ENCODE data around the gene MSRB1. TPM values are rescaled to one million over a fixed set of nuclear protein-coding genes. Genes with fewer than 3 reads are reported as not detected.

Gene MSRB1
- total and polyA plus RNA-seq, 2 of the 13 experiments (the other 11 are each of a cell fraction or from before 2014, with no cell fraction given) = 32.1 to 75.4 TPM

GRCh38 chr16:1971796-1972489 is 28.9 kb upstream of the MSRB1 start, which contains the start of gene TBL3 (continued):
- TF ChIP-seq PBX3 (CRISPR knock-in tag; IDR thresholded peaks at IDR 0.05; ENCODE audit: borderline replicate concordance) (no peak), GATA4 (IDR thresholded peaks at IDR 0.05; ENCODE audit: borderline replicate concordance, low read depth) (no peak; the same call in 1 of the 2 replicates), ZNF616 (CRISPR knock-in tag; IDR thresholded peaks at IDR 0.05; ENCODE audit: low read depth) (no peak), RFX5 (IDR thresholded peaks at IDR 0.05; ENCODE audit: low read depth, low read length) (peak; percentile 64), ZMAT3 (CRISPR knock-in tag; conservative IDR thresholded peaks at IDR 0.05) (peak; percentile 93), KLF13 (CRISPR knock-in tag; IDR thresholded peaks at IDR 0.05) (peak; percentile 52; the same call in 1 of the 2 replicates), ZNF841 (CRISPR knock-in tag; IDR thresholded peaks at IDR 0.05; ENCODE audit: borderline replicate concordance) (no peak), CSRNP1 (CRISPR knock-in tag; IDR thresholded peaks at IDR 0.05) (no peak; the same call in 1 of the 2 replicates), ZKSCAN8 (CRISPR knock-in tag; IDR thresholded peaks at IDR 0.05; ENCODE audit: borderline replicate concordance) (peak; percentile 98), ZFP41 (CRISPR knock-in tag; IDR thresholded peaks at IDR 0.05; ENCODE audit: borderline replicate concordance) (no peak), ZNF724P (CRISPR knock-in tag; IDR thresholded peaks at IDR 0.05; ENCODE audit: borderline replicate concordance) (0 out of 2 replicates have a peak, but pooled peaks have one; percentile 26), SYNCRIP (IDR thresholded peaks at IDR 0.05; ENCODE audit: insufficient read depth, low read depth, low read length) (no peak), SATB2 (CRISPR knock-in tag; IDR thresholded peaks at IDR 0.05) (peak; percentile 80)
- TF ChIP-seq, protein P1, sequence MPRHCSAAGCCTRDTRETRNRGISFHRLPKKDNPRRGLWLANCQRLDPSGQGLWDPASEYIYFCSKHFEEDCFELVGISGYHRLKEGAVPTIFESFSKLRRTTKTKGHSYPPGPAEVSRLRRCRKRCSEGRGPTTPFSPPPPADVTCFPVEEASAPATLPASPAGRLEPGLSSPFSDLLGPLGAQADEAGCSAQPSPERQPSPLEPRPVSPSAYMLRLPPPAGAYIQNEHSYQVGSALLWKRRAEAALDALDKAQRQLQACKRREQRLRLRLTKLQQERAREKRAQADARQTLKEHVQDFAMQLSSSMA (CRISPR knock-in tag; IDR thresholded peaks at IDR 0.05) = peak; percentile 94
- TF ChIP-seq, protein P2, sequence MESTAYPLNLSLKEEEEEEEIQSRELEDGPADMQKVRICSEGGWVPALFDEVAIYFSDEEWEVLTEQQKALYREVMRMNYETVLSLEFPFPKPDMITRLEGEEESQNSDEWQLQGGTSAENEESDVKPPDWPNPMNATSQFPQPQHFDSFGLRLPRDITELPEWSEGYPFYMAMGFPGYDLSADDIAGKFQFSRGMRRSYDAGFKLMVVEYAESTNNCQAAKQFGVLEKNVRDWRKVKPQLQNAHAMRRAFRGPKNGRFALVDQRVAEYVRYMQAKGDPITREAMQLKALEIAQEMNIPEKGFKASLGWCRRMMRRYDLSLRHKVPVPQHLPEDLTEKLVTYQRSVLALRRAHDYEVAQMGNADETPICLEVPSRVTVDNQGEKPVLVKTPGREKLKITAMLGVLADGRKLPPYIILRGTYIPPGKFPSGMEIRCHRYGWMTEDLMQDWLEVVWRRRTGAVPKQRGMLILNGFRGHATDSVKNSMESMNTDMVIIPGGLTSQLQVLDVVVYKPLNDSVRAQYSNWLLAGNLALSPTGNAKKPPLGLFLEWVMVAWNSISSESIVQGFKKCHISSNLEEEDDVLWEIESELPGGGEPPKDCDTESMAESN (CRISPR knock-in tag; conservative IDR thresholded peaks at IDR 0.05) = peak; percentile 98
- TF ChIP-seq, protein P3, sequence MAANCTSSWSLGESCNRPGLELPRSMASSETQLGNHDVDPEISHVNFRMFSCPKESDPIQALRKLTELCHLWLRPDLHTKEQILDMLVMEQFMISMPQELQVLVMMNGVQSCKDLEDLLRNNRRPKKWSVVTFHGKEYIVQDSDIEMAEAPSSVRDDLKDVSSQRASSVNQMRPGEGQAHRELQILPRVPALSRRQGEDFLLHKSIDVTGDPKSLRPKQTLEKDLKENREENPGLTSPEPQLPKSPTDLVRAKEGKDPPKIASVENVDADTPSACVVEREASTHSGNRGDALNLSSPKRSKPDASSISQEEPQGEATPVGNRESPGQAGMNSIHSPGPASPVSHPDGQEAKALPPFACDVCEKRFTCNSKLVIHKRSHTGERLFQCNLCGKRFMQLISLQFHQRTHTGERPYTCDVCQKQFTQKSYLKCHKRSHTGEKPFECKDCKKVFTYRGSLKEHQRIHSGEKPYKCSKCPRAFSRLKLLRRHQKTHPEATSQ (CRISPR knock-in tag; IDR thresholded peaks at IDR 0.05; ENCODE audit: borderline replicate concordance) = no peak
- TF ChIP-seq, protein P4, sequence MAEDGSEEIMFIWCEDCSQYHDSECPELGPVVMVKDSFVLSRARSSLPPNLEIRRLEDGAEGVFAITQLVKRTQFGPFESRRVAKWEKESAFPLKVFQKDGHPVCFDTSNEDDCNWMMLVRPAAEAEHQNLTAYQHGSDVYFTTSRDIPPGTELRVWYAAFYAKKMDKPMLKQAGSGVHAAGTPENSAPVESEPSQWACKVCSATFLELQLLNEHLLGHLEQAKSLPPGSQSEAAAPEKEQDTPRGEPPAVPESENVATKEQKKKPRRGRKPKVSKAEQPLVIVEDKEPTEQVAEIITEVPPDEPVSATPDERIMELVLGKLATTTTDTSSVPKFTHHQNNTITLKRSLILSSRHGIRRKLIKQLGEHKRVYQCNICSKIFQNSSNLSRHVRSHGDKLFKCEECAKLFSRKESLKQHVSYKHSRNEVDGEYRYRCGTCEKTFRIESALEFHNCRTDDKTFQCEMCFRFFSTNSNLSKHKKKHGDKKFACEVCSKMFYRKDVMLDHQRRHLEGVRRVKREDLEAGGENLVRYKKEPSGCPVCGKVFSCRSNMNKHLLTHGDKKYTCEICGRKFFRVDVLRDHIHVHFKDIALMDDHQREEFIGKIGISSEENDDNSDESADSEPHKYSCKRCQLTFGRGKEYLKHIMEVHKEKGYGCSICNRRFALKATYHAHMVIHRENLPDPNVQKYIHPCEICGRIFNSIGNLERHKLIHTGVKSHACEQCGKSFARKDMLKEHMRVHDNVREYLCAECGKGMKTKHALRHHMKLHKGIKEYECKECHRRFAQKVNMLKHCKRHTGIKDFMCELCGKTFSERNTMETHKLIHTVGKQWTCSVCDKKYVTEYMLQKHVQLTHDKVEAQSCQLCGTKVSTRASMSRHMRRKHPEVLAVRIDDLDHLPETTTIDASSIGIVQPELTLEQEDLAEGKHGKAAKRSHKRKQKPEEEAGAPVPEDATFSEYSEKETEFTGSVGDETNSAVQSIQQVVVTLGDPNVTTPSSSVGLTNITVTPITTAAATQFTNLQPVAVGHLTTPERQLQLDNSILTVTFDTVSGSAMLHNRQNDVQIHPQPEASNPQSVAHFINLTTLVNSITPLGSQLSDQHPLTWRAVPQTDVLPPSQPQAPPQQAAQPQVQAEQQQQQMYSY (CRISPR knock-in tag; IDR thresholded peaks at IDR 0.05) = no peak

Measured in HepG2 (cell line).